A549 (cell line): Measurements from ENCODE around the gene CERS6. TPM values are rescaled to one million over a fixed set of nuclear protein-coding genes. Genes with fewer than 3 reads are reported as not detected.
A peak's percentile ranks its signal among the peaks of the same experiment; 100 is the strongest.

Source experiments
- ATAC-seq, 2 experiments: fragments of 200-7000 bp in 1 of 2; fragments of >200 bp in 1 of 2; cut with Nextera tagmentation in 1 of 2; cut with Tn5 transposase in 1 of 2; 3 replicates each; pipeline versions ENCODE4 v1.8.0 to v1.9.1; 2018 to 2020; ENCODE audit warnings: mild to moderate bottlenecking in 1 of 2, moderate library complexity in 1 of 2
- CTCF ChIA-PET: fragments of 300-600 bp; sonication (Branson Sonifier 250); formaldehyde crosslinking; extraction: SDS; loops from one replicate; lab custom pipeline; 2021; ENCODE audit warnings: antibody characterized with exemption, inconsistent platforms; lab: Yijun Ruan, JAX
- POLR2A ChIA-PET: fragments of 350-600 bp; formaldehyde crosslinking; extraction: SDS; loops from one replicate; lab custom pipeline; 2021; ENCODE audit warnings: antibody characterized with exemption, inconsistent platforms; lab: Yijun Ruan, JAX
- DNase-seq, 2 experiments: peaks; one replicate each; pipeline versions ENCODE4 v3.0.0 to v3.0.0-alpha.2; 2011 to 2016; ENCODE audit warnings: low read depth in 1 of 2, low spot score in 1 of 2
- FAIRE-seq: peaks from 2 replicates; lab custom pipeline; 2011; peaks lifted over from hg19 to GRCh38; lab: Jason Lieb, UNC
- H3K27ac ChIP-seq, 2 experiments: fragments of >200 bp; sonication (Bioruptor Twin); formaldehyde crosslinking; 3 replicates each; pipeline ENCODE4 v1.5.1; 2016 to 2017
- H3K4me1 ChIP-seq: fragments of >200 bp; sonication (Bioruptor Twin); formaldehyde crosslinking; 3 replicates; pipeline ENCODE4 v1.6.1; 2016
- H3K4me2 ChIP-seq: fragments of >200 bp; sonication (Bioruptor Twin); formaldehyde crosslinking; 3 replicates; pipeline ENCODE4 v1.6.1; 2016
- H3K4me3 ChIP-seq: fragments of >200 bp; sonication (Bioruptor Twin); formaldehyde crosslinking; 3 replicates; pipeline ENCODE4 v1.5.1; 2016
- H3K9me3 ChIP-seq: fragments of >200 bp; sonication (Bioruptor Twin); formaldehyde crosslinking; 3 replicates; pipeline ENCODE4 v1.6.1; 2016
- BHLHE40 ChIP-seq: IDR thresholded peaks from 2 replicates; pipeline ENCODE4 v1.6.1; 2012; ENCODE audit warnings: low read depth, low read length, inconsistent platforms
- CBX2 ChIP-seq: fragments of 200-600 bp; sonication (generic); IDR thresholded peaks from 2 replicates; pipeline ENCODE4 v1.6.1; 2016; ENCODE audit warnings: low read depth, mild to moderate bottlenecking, borderline replicate concordance
- ESRRA ChIP-seq: fragments of 150-350 bp; IDR thresholded peaks from 2 replicates; pipeline ENCODE4 v1.6.1; 2014; ENCODE audit warnings: mild to moderate bottlenecking, low read length, borderline replicate concordance
- FOXS1 ChIP-seq: fragments of 250-450 bp; sonication (Bioruptor Pico); IDR thresholded peaks from 2 replicates; pipeline ENCODE4 v1.5.0; 2020; ENCODE audit warnings: mild to moderate bottlenecking, moderate library complexity
- GATA3 ChIP-seq: IDR thresholded peaks from 2 replicates; pipeline ENCODE4 v1.6.1; 2012; ENCODE audit warnings: borderline replicate concordance
- HDAC2 ChIP-seq: fragments of 200-600 bp; sonication (generic); IDR thresholded peaks from 2 replicates; pipeline ENCODE4 v1.6.1; 2016
- HEYL ChIP-seq: fragments of 250-450 bp; sonication (Bioruptor Pico); IDR thresholded peaks from 2 replicates; pipeline ENCODE4 v1.8.0; 2021; ENCODE audit warnings: mild to moderate bottlenecking, moderate library complexity
- HOXB5 ChIP-seq: fragments of 250-450 bp; sonication (Bioruptor Pico); IDR thresholded peaks from 2 replicates; pipeline ENCODE4 v1.5.0; 2020; ENCODE audit warnings: mild to moderate bottlenecking, moderate library complexity
- JUN ChIP-seq, 2 experiments: fragments of >200 bp; sonication (Bioruptor Twin); formaldehyde crosslinking; IDR thresholded peaks; 2 replicates in 1 of 2; 3 replicates in 1 of 2; pipeline ENCODE4 v1.6.1; 2016 to 2017
- JUNB ChIP-seq: fragments of >200 bp; sonication (Bioruptor Twin); formaldehyde crosslinking; IDR thresholded peaks from 2 replicates; pipeline ENCODE4 v1.6.1; 2016
- MAZ ChIP-seq: fragments of 150-350 bp; IDR thresholded peaks from 2 replicates; pipeline ENCODE4 v1.6.1; 2014; ENCODE audit warnings: antibody characterized with exemption, low read depth, low read length, borderline replicate concordance
- NPAS2 ChIP-seq: fragments of 250-450 bp; sonication (Bioruptor Pico); IDR thresholded peaks from 2 replicates; pipeline ENCODE4 v1.8.0; 2022; ENCODE audit warnings: mild to moderate bottlenecking, moderate library complexity, borderline replicate concordance
- PHF8 ChIP-seq: fragments of 200-600 bp; sonication (generic); IDR thresholded peaks from 2 replicates; pipeline ENCODE4 v1.6.1; 2016; ENCODE audit warnings: low read depth, mild to moderate bottlenecking, antibody characterized with exemption, moderate library complexity, borderline replicate concordance
- RAD21 ChIP-seq, 2 experiments: fragments of >200 bp in 1 of 2; sonication (Bioruptor Twin) in 1 of 2; formaldehyde crosslinking in 1 of 2; IDR thresholded peaks in 1 of 2; conservative IDR thresholded peaks in 1 of 2; 2 replicates in 1 of 2; 3 replicates in 1 of 2; pipeline ENCODE4 v1.6.1; 2012 to 2018; ENCODE audit warnings: inconsistent platforms in 1 of 2
- REST ChIP-seq: fragments of 200-600 bp; sonication (generic); IDR thresholded peaks from 2 replicates; pipeline ENCODE4 v1.6.1; 2016; ENCODE audit warnings: antibody characterized with exemption, mild to moderate bottlenecking, moderate library complexity
- RNF2 ChIP-seq: fragments of 200-600 bp; sonication (generic); IDR thresholded peaks from 2 replicates; pipeline ENCODE4 v1.6.1; 2016; ENCODE audit warnings: low read depth, mild to moderate bottlenecking, antibody characterized with exemption, moderate library complexity, borderline replicate concordance
- SMC3 ChIP-seq: fragments of >200 bp; sonication (Bioruptor Twin); formaldehyde crosslinking; IDR thresholded peaks from 3 replicates; pipeline ENCODE4 v1.6.1; 2018; ENCODE audit warnings: inconsistent platforms
- USF2 ChIP-seq: fragments of 450-650 bp; IDR thresholded peaks from 2 replicates; pipeline ENCODE4 v1.6.1; 2014; ENCODE audit warnings: antibody characterized with exemption
- ZC3H11A ChIP-seq: fragments of 450-650 bp; IDR thresholded peaks from 2 replicates; pipeline ENCODE4 v1.6.1; 2014; ENCODE audit warnings: antibody characterized with exemption, mild to moderate bottlenecking
- ZFP36 ChIP-seq: fragments of 450-650 bp; IDR thresholded peaks from 2 replicates; pipeline ENCODE4 v1.6.1; 2014; ENCODE audit warnings: borderline replicate concordance; ENCODE audit not compliant: partially characterized antibody
- ZSCAN20 ChIP-seq: fragments of 250-450 bp; sonication (Bioruptor Pico); IDR thresholded peaks from 2 replicates; pipeline ENCODE4 v1.8.0; 2022; ENCODE audit warnings: mild to moderate bottlenecking, moderate library complexity
- WGBS: methylation state at CpG from one replicate; pipeline ENCODE4 v1.1.6; 2017; ENCODE audit errors: missing lambda C conversion rate; 5-methylcytosine and 5-hydroxymethylcytosine counted together
- polyA plus RNA-seq, 4 experiments: library from polyadenylated mRNA; depleted of rRNA in 3 of 4; stranded (reverse); fragments of >200 nt; fragmentation: RNase III in 1 of 4; extraction: RNeasy Plus Mini Kit Qiagen cat#74134 plus additional on column Dnase treatment in 1 of 4; gene quantifications; 2 replicates in 3 of 4; 3 replicates in 1 of 4; pipeline ENCODE4 v1.2.3, GENCODE V29; 2011 to 2017
- TF ChIP-seq, protein P1 (sequence below): fragments of 250-450 bp; sonication (Bioruptor Pico); IDR thresholded peaks from 2 replicates; pipeline ENCODE4 v1.5.0; 2020; ENCODE audit warnings: low read depth, mild to moderate bottlenecking, moderate library complexity
- TF ChIP-seq, protein P2 (sequence below): fragments of 150-350 bp; IDR thresholded peaks from 2 replicates; pipeline ENCODE4 v1.6.1; 2014; ENCODE audit warnings: low read depth, mild to moderate bottlenecking, low read length

Gene CERS6
- polyA plus RNA-seq, 2 of the 4 experiments (the other 2 are of a cell fraction), result 12.0 to 16.9 TPM

- POLR2A ChIA-PET, result no interaction called here
- CTCF ChIA-PET, result interaction anchor here (1.2 kb wide), 1 partner anchor 29 kb away, joined by 3 read pairs; no protein-coding TSS in a partner anchor
- TF ChIP-seq USF2, result no peak
- TF ChIP-seq HOXB5 (CRISPR knock-in tag), result no peak
- no peak for TF ChIP-seq FOXS1
- no peak for TF ChIP-seq SMC3
- no peak for TF ChIP-seq NPAS2
- TF ChIP-seq HDAC2, result no peak
- no peak for TF ChIP-seq ZC3H11A
- TF ChIP-seq HEYL (CRISPR knock-in tag), result no peak
- no peak for TF ChIP-seq CBX2
- TF ChIP-seq, protein P1, sequence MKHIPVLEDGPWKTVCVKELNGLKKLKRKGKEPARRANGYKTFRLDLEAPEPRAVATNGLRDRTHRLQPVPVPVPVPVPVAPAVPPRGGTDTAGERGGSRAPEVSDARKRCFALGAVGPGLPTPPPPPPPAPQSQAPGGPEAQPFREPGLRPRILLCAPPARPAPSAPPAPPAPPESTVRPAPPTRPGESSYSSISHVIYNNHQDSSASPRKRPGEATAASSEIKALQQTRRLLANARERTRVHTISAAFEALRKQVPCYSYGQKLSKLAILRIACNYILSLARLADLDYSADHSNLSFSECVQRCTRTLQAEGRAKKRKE (CRISPR knock-in tag), result no peak
- no peak for TF ChIP-seq GATA3
- no peak for TF ChIP-seq REST
- no peak for TF ChIP-seq ZFP36
- H3K4me1 ChIP-seq, result peaks cover 26% of the 10 kb centered on the region
- no peak overlapping the region for H3K27ac ChIP-seq
- ATAC-seq, result no peak
- 60% methylated on average over 4 of the region's 4 CpGs for WGBS
- no peak overlapping the region for H3K4me2 ChIP-seq
- DNase-seq, result no peak
- FAIRE-seq, result no peak
- no peaks in the 10 kb centered on the region for H3K9me3 ChIP-seq
- H3K4me3 ChIP-seq, result no peak overlapping the region
Observed at GRCh38 chr2:168475636-168476035, 19.6 kb downstream of the CERS6 start.

DNA sequence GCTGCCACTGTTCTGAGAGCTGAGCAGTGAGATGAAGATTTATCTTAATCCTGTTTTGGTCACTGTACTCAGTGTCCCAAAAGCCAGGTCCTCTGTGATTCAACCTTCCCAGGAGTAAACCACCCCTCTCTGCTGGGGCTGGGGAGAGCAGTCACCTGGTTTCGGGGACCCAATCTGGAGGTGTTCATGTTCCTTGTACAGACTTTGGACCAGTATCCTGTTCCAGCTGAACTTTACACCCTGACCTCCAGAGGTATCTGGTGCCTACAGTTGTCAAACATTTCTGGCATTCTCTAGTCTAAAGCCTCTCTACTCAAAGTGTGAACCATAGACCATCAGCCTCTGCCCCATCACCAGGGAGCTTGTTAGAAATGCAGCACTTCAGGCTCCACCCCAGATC lies 22.1 kb downstream of the CERS6 start:
- ChIA-PET CTCF (interaction anchor here (1.5 kb wide), 1 partner anchor 9 kb away, joined by 3 read pairs; no protein-coding TSS in a partner anchor), POLR2A (no interaction called here)
- ATAC-seq, result peak in 1 of 2 experiments; percentile 26; a peak in 2 of 6 replicates
- no peak overlapping the region for H3K4me2 ChIP-seq
- TF ChIP-seq BHLHE40, result no peak
- no peak for TF ChIP-seq JUNB
- no peak for TF ChIP-seq ZSCAN20 (CRISPR knock-in tag)
- no peak for TF ChIP-seq GATA3
- no peak for TF ChIP-seq RNF2
- no peak for TF ChIP-seq RAD21 (conservative IDR thresholded peaks at IDR 0.05 in 1 of 2, IDR thresholded peaks at IDR 0.05 in 1 of 2)
- no peak for TF ChIP-seq MAZ
- TF ChIP-seq REST, result no peak
- TF ChIP-seq, protein P2, sequence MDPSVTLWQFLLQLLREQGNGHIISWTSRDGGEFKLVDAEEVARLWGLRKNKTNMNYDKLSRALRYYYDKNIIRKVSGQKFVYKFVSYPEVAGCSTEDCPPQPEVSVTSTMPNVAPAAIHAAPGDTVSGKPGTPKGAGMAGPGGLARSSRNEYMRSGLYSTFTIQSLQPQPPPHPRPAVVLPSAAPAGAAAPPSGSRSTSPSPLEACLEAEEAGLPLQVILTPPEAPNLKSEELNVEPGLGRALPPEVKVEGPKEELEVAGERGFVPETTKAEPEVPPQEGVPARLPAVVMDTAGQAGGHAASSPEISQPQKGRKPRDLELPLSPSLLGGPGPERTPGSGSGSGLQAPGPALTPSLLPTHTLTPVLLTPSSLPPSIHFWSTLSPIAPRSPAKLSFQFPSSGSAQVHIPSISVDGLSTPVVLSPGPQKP, result no peak
- TF ChIP-seq ESRRA, result no peak
- no peak for TF ChIP-seq JUN (IDR thresholded peaks at IDR 0.05)
- TF ChIP-seq USF2, result no peak
- no peak for TF ChIP-seq PHF8
- H3K4me3 ChIP-seq, result no peak overlapping the region
- H3K27ac ChIP-seq, result no peak overlapping the region
- H3K9me3 ChIP-seq, result no peaks in the 10 kb centered on the region
- DNase-seq, result no peak
- no peak for FAIRE-seq
- H3K4me1 ChIP-seq, result peaks cover 29% of the 10 kb centered on the region
- WGBS, result 92% methylated on average over 1 of the region's 1 CpG
